Spinal cord (tissue), 10 donors: ENCODE measurements around the gene RDH16. TPM values are rescaled to one million over a fixed set of nuclear protein-coding genes. Genes with fewer than 3 reads are reported as not detected.
"Not testable (repeated sequence)": the region's sequence is repeated elsewhere in the genome, so short reads cannot be mapped to it uniquely, and the experiment has no call there.

Experiments used
- DNase-seq, 6 donors: peaks; one replicate each; pipeline versions ENCODE4 v3.0.0 to v3.0.0-alpha.2; 2013 to 2015; ENCODE audit warnings: low spot score in 6 of 6, low read depth in 4 of 6
- H3K27ac ChIP-seq: one replicate; pipeline ENCODE4 v1.5.1; 2013; ENCODE audit warnings: low read depth, low read length, control low read depth
- H3K27me3 ChIP-seq: one replicate; pipeline ENCODE4 v1.6.1; 2013; ENCODE audit warnings: low read length; ENCODE audit not compliant: control insufficient read depth, insufficient read depth
- H3K36me3 ChIP-seq: one replicate; pipeline ENCODE4 v1.6.1; 2013; ENCODE audit warnings: low read length; ENCODE audit not compliant: control insufficient read depth, insufficient read depth
- H3K4me1 ChIP-seq: one replicate; pipeline ENCODE4 v1.6.1; 2013; ENCODE audit warnings: low read length; ENCODE audit not compliant: control insufficient read depth, insufficient read depth
- H3K4me3 ChIP-seq: one replicate; pipeline ENCODE4 v1.5.1; 2013; ENCODE audit warnings: low read depth, low read length, control low read depth
- H3K9me3 ChIP-seq: one replicate; pipeline ENCODE4 v1.6.1; 2013; ENCODE audit warnings: low read length; ENCODE audit not compliant: control insufficient read depth, insufficient read depth
- WGBS: methylation state at CpG from one replicate; pipeline ENCODE4 v1.1.5; 2013; ENCODE audit warnings: missing lambda C conversion rate; ENCODE audit not compliant: insufficient coverage; 5-methylcytosine and 5-hydroxymethylcytosine counted together
- polyA plus RNA-seq, 2 donors: library from polyadenylated mRNA; unstranded; fragments of 120-200 nt; gene quantifications; one replicate each; pipeline ENCODE4 v1.2.1, GENCODE V29; 2013; ENCODE audit not compliant: insufficient read length in 2 of 2
- total RNA-seq, 2 donors: library from RNA; depleted of rRNA in 1 of 2; stranded (reverse); fragments of 120-200 nt in 1 of 2; fragments of >200 nt in 1 of 2; gene quantifications; one replicate each; pipeline versions ENCODE4 v1.2.3 to v1.2.4, GENCODE V29; 2013 to 2014
- donor health status: healthy.

Gene RDH16
- total and polyA plus RNA-seq, 4 donors, result 0.30 to 1.2 (median 0.60) TPM

DNA sequence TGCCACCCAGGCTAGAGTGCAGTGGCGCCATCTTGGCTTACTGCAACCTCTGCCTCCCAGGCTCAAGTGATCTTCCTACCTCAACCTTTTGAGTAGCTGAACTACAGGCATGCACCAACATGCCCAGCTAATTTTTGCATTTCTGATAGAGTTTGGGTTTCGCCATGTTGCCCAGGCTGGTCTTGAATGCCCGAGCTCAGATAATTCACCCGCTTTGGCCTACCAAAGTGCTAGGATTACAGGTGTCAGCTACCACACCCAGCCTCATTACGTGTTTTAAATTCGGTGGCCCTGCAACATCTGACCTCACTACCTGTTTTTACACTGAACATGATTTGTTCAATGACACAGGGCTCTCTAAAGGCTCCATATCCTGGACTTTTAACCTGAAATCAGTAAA is 22.9 kb upstream of the RDH16 start:
- 95% methylated on average over 6 of the region's 6 CpGs for WGBS
- no peaks in the 10 kb centered on the region for H3K36me3 ChIP-seq
- no peak for DNase-seq
- no peaks in the 10 kb centered on the region for H3K9me3 ChIP-seq
- H3K27me3 ChIP-seq, result no peaks in the 10 kb centered on the region
- no peaks in the 10 kb centered on the region for H3K4me1 ChIP-seq
- no peak overlapping the region for H3K27ac ChIP-seq
- no peak overlapping the region for H3K4me3 ChIP-seq

- WGBS, result 100% methylated on average over 3 of the region's 3 CpGs
- H3K27me3 ChIP-seq, result no peaks in the 10 kb centered on the region
- H3K4me3 ChIP-seq, result no peak overlapping the region
- no peak for DNase-seq
- H3K4me1 ChIP-seq, result no peaks in the 10 kb centered on the region
- H3K36me3 ChIP-seq, result no peaks in the 10 kb centered on the region
- no peak overlapping the region for H3K27ac ChIP-seq
- no peaks in the 10 kb centered on the region for H3K9me3 ChIP-seq
Observed at GRCh38 chr12:56979628-56980027, 22.2 kb upstream of the RDH16 start.

DNA sequence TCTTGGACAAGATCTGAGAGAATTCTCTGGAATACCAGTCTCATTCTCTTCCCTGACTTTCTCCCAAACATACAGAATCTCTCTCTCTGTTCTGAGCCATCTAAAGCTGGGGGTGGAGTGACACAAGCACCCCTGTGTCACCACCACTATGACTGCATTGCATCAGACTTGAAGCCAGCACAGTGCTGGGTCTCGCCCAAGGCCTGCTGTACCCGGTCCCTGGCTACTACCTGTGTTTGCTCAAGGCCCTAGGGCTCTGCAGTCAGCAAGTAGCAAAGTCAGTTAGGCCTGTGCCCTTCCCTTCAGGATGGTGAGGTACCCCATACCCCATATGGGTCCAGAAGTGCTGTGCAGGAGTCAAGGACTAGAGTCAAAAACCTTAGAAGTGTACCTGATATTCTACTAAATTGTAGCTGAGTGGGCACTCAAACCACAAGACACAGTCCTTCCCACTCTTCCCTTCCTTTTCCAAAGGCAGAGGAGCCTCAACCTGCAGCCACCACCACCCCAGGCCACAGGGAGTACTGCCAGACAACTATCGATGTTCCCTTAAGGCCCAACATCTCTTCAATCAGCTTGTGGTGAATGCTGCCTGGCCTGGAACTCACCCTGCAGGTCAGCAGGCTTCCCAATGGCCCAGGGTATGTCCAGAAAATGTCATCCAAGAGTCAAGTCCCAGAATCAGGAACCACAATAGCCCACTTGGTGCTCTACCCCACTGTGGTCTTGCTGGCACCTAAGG is 21.2 kb upstream of the RDH16 start:
- 92% methylated on average over 3 of the region's 3 CpGs for WGBS
- H3K4me1 ChIP-seq, result no peaks in the 10 kb centered on the region
- DNase-seq, result no peak

GRCh38 chr12:56977361-56977760 is 20.0 kb upstream of the RDH16 start:
- not testable (repeated sequence) for H3K9me3 ChIP-seq, H3K27ac ChIP-seq, H3K4me3 ChIP-seq, H3K4me1 ChIP-seq, H3K27me3 ChIP-seq, H3K36me3 ChIP-seq, DNase-seq
- WGBS, result no CpG with 5 or more reads among the region's 4 CpGs

More for the DNA sequence above, 21.2 kb upstream of the RDH16 start:
- Histone ChIP-seq H3K4me3 (no peak overlapping the region), H3K27me3 (no peaks in the 10 kb centered on the region), H3K9me3 (no peaks in the 10 kb centered on the region), H3K27ac (no peak overlapping the region), H3K36me3 (no peaks in the 10 kb centered on the region)

- not testable (repeated sequence) for H3K27ac ChIP-seq, H3K4me1 ChIP-seq, H3K27me3 ChIP-seq, DNase-seq, H3K36me3 ChIP-seq, H3K9me3 ChIP-seq, H3K4me3 ChIP-seq
- WGBS, result no CpG with 5 or more reads among the region's 3 CpGs
Observed at GRCh38 chr12:56974224-56974623, 16.8 kb upstream of the RDH16 start.

- H3K9me3 ChIP-seq, H3K27me3 ChIP-seq, H3K4me3 ChIP-seq, H3K4me1 ChIP-seq, H3K36me3 ChIP-seq, DNase-seq, H3K27ac ChIP-seq: not testable (repeated sequence)
- no CpG with 5 or more reads among the region's 6 CpGs for WGBS
Observed at GRCh38 chr12:56968910-56969309, 11.5 kb upstream of the RDH16 start.

GRCh38 chr12:56965997-56966642 is 8.7 kb upstream of the RDH16 start:
- H3K9me3 ChIP-seq, H3K36me3 ChIP-seq, H3K27me3 ChIP-seq, H3K4me3 ChIP-seq, DNase-seq, H3K4me1 ChIP-seq, H3K27ac ChIP-seq: not testable (repeated sequence)
- WGBS, result 92% methylated on average over 9 of the region's 15 CpGs

DNA sequence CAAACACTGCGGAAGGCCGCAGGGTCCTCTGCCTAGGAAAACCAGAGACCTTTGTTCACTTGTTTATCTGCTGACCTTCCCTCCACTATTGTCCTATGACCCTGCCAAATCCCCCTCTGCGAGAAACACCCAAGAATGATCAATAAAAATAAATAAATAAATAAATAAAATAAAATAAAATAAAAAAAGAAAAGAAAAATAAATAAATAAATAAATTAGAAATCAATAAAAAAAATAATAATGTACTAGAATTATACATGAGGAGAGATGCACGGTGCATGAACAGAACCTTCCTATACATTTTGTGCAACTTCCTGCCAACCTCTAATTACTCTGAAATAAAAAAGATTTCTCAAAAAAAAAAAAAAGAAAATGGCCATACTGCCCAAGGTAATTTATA is 7.7 kb upstream of the RDH16 start:
- not testable (repeated sequence) for H3K4me3 ChIP-seq, DNase-seq, H3K36me3 ChIP-seq, H3K9me3 ChIP-seq, H3K4me1 ChIP-seq, H3K27ac ChIP-seq, H3K27me3 ChIP-seq
- no CpG with 5 or more reads among the region's 4 CpGs for WGBS

GRCh38 chr12:56963557-56963956 is 6.1 kb upstream of the RDH16 start:
- not testable (repeated sequence) for H3K27me3 ChIP-seq, H3K36me3 ChIP-seq, H3K9me3 ChIP-seq, H3K4me3 ChIP-seq, H3K4me1 ChIP-seq, DNase-seq, H3K27ac ChIP-seq
- no CpG with 5 or more reads among the region's 27 CpGs for WGBS

GRCh38 chr12:56962247-56962646 is 4.8 kb upstream of the RDH16 start:
- H3K36me3 ChIP-seq, H3K4me3 ChIP-seq, H3K4me1 ChIP-seq, H3K27me3 ChIP-seq, H3K27ac ChIP-seq, DNase-seq, H3K9me3 ChIP-seq: not testable (repeated sequence)
- no CpG with 5 or more reads among the region's 4 CpGs for WGBS
